ENCODE measurements around the gene USP49. TPM values are rescaled to one million over a fixed set of nuclear protein-coding genes. Genes with fewer than 3 reads are reported as not detected.

Gene USP49
- total RNA-seq, 4 donors from 2014 or later: 0.27 to 2.8 (median 1.1) TPM

GRCh38 chr6:41878246-41878645 is 16.9 kb downstream of the USP49 start:
- no peaks in the 10 kb centered on the region for H3K4me1 ChIP-seq
- H3K27me3 ChIP-seq: no peaks in the 10 kb centered on the region
- TF ChIP-seq, protein P1, sequence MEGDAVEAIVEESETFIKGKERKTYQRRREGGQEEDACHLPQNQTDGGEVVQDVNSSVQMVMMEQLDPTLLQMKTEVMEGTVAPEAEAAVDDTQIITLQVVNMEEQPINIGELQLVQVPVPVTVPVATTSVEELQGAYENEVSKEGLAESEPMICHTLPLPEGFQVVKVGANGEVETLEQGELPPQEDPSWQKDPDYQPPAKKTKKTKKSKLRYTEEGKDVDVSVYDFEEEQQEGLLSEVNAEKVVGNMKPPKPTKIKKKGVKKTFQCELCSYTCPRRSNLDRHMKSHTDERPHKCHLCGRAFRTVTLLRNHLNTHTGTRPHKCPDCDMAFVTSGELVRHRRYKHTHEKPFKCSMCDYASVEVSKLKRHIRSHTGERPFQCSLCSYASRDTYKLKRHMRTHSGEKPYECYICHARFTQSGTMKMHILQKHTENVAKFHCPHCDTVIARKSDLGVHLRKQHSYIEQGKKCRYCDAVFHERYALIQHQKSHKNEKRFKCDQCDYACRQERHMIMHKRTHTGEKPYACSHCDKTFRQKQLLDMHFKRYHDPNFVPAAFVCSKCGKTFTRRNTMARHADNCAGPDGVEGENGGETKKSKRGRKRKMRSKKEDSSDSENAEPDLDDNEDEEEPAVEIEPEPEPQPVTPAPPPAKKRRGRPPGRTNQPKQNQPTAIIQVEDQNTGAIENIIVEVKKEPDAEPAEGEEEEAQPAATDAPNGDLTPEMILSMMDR (IDR thresholded peaks at IDR 0.05 in 4 of 5, conservative IDR thresholded peaks at IDR 0.05 in 1 of 5): no peak
- TF ChIP-seq POLR2A (IDR thresholded peaks at IDR 0.05): no peak
- ATAC-seq (no peak), DNase-seq (no peak)
- no peaks in the 10 kb centered on the region for H3K9me3 ChIP-seq
- H3K36me3 ChIP-seq: no peaks in the 10 kb centered on the region
- no peak overlapping the region for H3K27ac ChIP-seq
- no peak overlapping the region for H3K4me3 ChIP-seq
- intact Hi-C loops (cut with DNase I; ENCODE audit: low total_unique reads) (no loop called here), in situ Hi-C loops (cut with MboI; ENCODE audit: low sequenced_read_pairs in 4 of 4) (no loop called here)

DNA sequence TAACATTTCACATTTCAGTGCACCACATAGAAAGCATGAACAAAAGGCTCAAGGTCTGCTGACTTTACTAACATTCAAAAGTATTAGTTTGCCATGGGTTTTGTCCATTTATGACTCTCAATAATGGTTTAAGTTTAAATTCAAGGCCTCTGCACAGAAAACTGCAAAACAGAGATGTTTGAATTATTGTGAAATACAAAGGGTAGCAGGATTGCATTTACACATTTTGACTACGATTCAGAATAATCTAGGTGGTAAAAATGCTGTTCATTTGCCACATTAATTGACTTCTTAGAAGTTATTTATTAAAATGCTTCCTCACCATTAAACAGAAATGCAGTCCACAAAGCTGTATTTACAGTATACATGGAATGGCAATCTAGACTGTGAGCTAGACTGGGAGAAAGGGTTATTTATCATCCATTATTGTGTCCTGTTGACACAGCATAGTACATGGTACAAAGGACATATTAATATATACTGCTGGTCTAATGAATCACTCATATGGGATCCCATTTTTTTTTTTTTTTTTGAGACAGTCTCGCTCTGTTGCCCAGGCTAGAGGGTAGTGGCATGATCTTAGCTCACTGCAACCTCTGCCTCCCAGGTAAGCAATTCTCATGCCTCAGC is 18.0 kb downstream of the USP49 start:
- no peaks in the 10 kb centered on the region for H3K9me3 ChIP-seq
- DNase-seq: no peak
- H3K36me3 ChIP-seq: no peaks in the 10 kb centered on the region
- in situ Hi-C loops (cut with MboI; ENCODE audit: low sequenced_read_pairs in 4 of 4) (no loop called here), intact Hi-C loops (cut with DNase I; ENCODE audit: low total_unique reads) (no loop called here)
- no peaks in the 10 kb centered on the region for H3K4me1 ChIP-seq
- no peak overlapping the region for H3K27ac ChIP-seq
- TF ChIP-seq POLR2A (IDR thresholded peaks at IDR 0.05): no peak
- TF ChIP-seq, protein P1 (IDR thresholded peaks at IDR 0.05 in 4 of 5, conservative IDR thresholded peaks at IDR 0.05 in 1 of 5): no peak
- ATAC-seq: no peak
- H3K27me3 ChIP-seq: no peaks in the 10 kb centered on the region
- H3K4me3 ChIP-seq: no peak overlapping the region

GRCh38 chr6:41874741-41875140 is 20.4 kb downstream of the USP49 start:
- no peak for ATAC-seq
- intact Hi-C loops (cut with DNase I; ENCODE audit: low total_unique reads): no loop called here

GRCh38 chr6:41872147-41872546 is 23.0 kb downstream of the USP49 start:
- H3K4me1 ChIP-seq: no peaks in the 10 kb centered on the region
- in situ Hi-C loops (cut with MboI; ENCODE audit: low sequenced_read_pairs in 4 of 4): no loop called here
- ATAC-seq: no peak
- intact Hi-C loops (cut with DNase I; ENCODE audit: low total_unique reads): no loop called here
- peaks cover 0 to 6% of the 10 kb centered on the region in 2 donors for H3K36me3 ChIP-seq
- no peak for TF ChIP-seq POLR2A (IDR thresholded peaks at IDR 0.05)
- TF ChIP-seq, protein P1 (IDR thresholded peaks at IDR 0.05 in 4 of 5, conservative IDR thresholded peaks at IDR 0.05 in 1 of 5): no peak
- H3K27me3 ChIP-seq: no peaks in the 10 kb centered on the region
- no peak for DNase-seq
- H3K4me3 ChIP-seq: no peak overlapping the region
- H3K27ac ChIP-seq: no peak overlapping the region
- H3K9me3 ChIP-seq: no peaks in the 10 kb centered on the region

More at GRCh38 chr6:41874741-41875140, 20.4 kb downstream of the USP49 start:
- no peaks in the 10 kb centered on the region for H3K27me3 ChIP-seq
- in situ Hi-C loops (cut with MboI; ENCODE audit: low sequenced_read_pairs in 4 of 4): no loop called here
- H3K36me3 ChIP-seq: peaks cover 0 to 4% of the 10 kb centered on the region in 2 donors
- no peak overlapping the region for H3K27ac ChIP-seq
- H3K4me3 ChIP-seq: no peak overlapping the region
- TF ChIP-seq, protein P1 (IDR thresholded peaks at IDR 0.05 in 4 of 5, conservative IDR thresholded peaks at IDR 0.05 in 1 of 5): no peak
- no peak for TF ChIP-seq POLR2A (IDR thresholded peaks at IDR 0.05)
- no peak for DNase-seq
- H3K9me3 ChIP-seq: no peaks in the 10 kb centered on the region
- no peaks in the 10 kb centered on the region for H3K4me1 ChIP-seq

- peaks cover 0 to 6% of the 10 kb centered on the region in 2 donors for H3K36me3 ChIP-seq
- H3K27me3 ChIP-seq: no peaks in the 10 kb centered on the region
- H3K4me1 ChIP-seq: no peaks in the 10 kb centered on the region
- H3K4me3 ChIP-seq: no peak overlapping the region
- TF ChIP-seq, protein P1 (IDR thresholded peaks at IDR 0.05 in 4 of 5, conservative IDR thresholded peaks at IDR 0.05 in 1 of 5): no peak
- TF ChIP-seq POLR2A (IDR thresholded peaks at IDR 0.05): no peak
- H3K9me3 ChIP-seq: no peaks in the 10 kb centered on the region
- ATAC-seq: no peak
- H3K27ac ChIP-seq: no peak overlapping the region
- DNase-seq: no peak
- intact Hi-C loops (cut with DNase I; ENCODE audit: low total_unique reads): no loop called here
- in situ Hi-C loops (cut with MboI; ENCODE audit: low sequenced_read_pairs in 4 of 4): no loop called here
These were observed 23.5 kb downstream of the USP49 start for GRCh38 chr6:41871691-41872090.
